Fibroblast of lung (primary cell): Measurements from ENCODE around the gene BCAS3. TPM values are rescaled to one million over a fixed set of nuclear protein-coding genes. Genes with fewer than 3 reads are reported as not detected.

ENCODE experiments used
- DNase-seq, 2 donors: peaks; one replicate each; pipeline versions ENCODE4 v3.0.0 to v3.0.0-alpha.2; 2010; ENCODE audit warnings: low read depth in 2 of 2
- H2AFZ ChIP-seq: 2 replicates; pipeline ENCODE4 v1.5.1; 2012; ENCODE audit warnings: low read length, control low read depth, inconsistent platforms
- H3K27ac ChIP-seq: 2 replicates; pipeline ENCODE4 v1.5.1; 2011; ENCODE audit warnings: low read length, control low read depth; ENCODE audit not compliant: insufficient read depth
- H3K27me3 ChIP-seq: 2 replicates; pipeline ENCODE4 v1.5.1; 2011; ENCODE audit warnings: mild to moderate bottlenecking, low read length; ENCODE audit not compliant: control insufficient read depth, insufficient read depth
- H3K36me3 ChIP-seq: 2 replicates; pipeline ENCODE4 v1.5.1; 2011; ENCODE audit warnings: low read length; ENCODE audit not compliant: control insufficient read depth, insufficient read depth
- H3K4me1 ChIP-seq: 2 replicates; pipeline ENCODE4 v1.5.1; 2011; ENCODE audit warnings: low read length; ENCODE audit not compliant: control insufficient read depth, insufficient read depth; ENCODE audit errors: extremely low read depth
- H3K4me2 ChIP-seq: 2 replicates; pipeline ENCODE4 v1.5.1; 2011; ENCODE audit warnings: low read length, control low read depth; ENCODE audit not compliant: insufficient read depth; ENCODE audit errors: extremely low read depth
- H3K4me3 ChIP-seq, 4 experiments: fragments of 200-600 bp in 1 of 4; sonication (generic) in 1 of 4; replicated peaks in 1 of 4; 2 replicates each; pipeline ENCODE4 v1.5.1; 2011 to 2016; ENCODE audit warnings: low read length in 4 of 4, low read depth in 3 of 4, mild to moderate bottlenecking in 3 of 4, control low read depth in 2 of 4, inconsistent platforms in 1 of 4, mixed read lengths in 1 of 4; ENCODE audit not compliant: insufficient read depth in 1 of 4; ENCODE audit errors: control extremely low read depth in 1 of 4
- H3K79me2 ChIP-seq: 2 replicates; pipeline ENCODE4 v1.5.1; 2012; ENCODE audit warnings: mild to moderate bottlenecking, low read length, inconsistent platforms; ENCODE audit not compliant: control insufficient read depth, insufficient read depth
- H3K9ac ChIP-seq: 2 replicates; pipeline ENCODE4 v1.5.1; 2011; ENCODE audit warnings: mild to moderate bottlenecking, low read length, control low read depth; ENCODE audit not compliant: insufficient read depth
- H3K9me3 ChIP-seq: 2 replicates; pipeline ENCODE4 v1.5.1; 2012; ENCODE audit warnings: low read depth, low read length; ENCODE audit not compliant: control insufficient read depth, insufficient read depth
- H4K20me1 ChIP-seq: 2 replicates; pipeline ENCODE4 v1.5.1; 2011; ENCODE audit warnings: low read length; ENCODE audit not compliant: control insufficient read depth, insufficient read depth; ENCODE audit errors: extremely low read depth
- CTCF ChIP-seq, 2 donors: IDR thresholded peaks in 1 of 2; conservative IDR thresholded peaks in 1 of 2; 1 replicate in 1 of 2; 2 replicates in 1 of 2; pipeline ENCODE4 v1.5.1; 2011 to 2012; ENCODE audit warnings: low read length in 2 of 2, control low read depth in 1 of 2, inconsistent platforms in 1 of 2, low read depth in 1 of 2, mild to moderate bottlenecking in 1 of 2
- EZH2 ChIP-seq: IDR thresholded peaks from 2 replicates; pipeline ENCODE4 v1.5.1; 2012; ENCODE audit warnings: low read length, control low read depth, mild to moderate bottlenecking; ENCODE audit errors: missing control alignments
- polyA plus RNA-seq, 2 donors: library from polyadenylated mRNA; depleted of rRNA in 1 of 2; stranded (reverse) in 1 of 2; unstranded in 1 of 2; fragments of >200 nt; gene quantifications; 2 replicates each; pipeline ENCODE4 v1.2.1, GENCODE V29; 2011 to 2012; ENCODE audit warnings: missing spikeins in 1 of 2
- total RNA-seq: library from RNA; depleted of rRNA; stranded (reverse); fragments of >200 nt; gene quantifications from 2 replicates; pipeline ENCODE4 v1.2.1, GENCODE V29; 2014

The BCAS3 gene
- total and polyA plus RNA-seq, 2 donors (not counting 1 experiment from before 2014, with no cell fraction given) = 9.9 to 43.6 TPM

GRCh38 chr17:60676758-60677307, 818 bp upstream of the BCAS3 start:
- Histone ChIP-seq H3K4me3 (peak overlapping the region; percentile 71 to 84 (median 80)), H3K9ac (peak overlapping the region; percentile 37), H3K27me3 (no peaks in the 10 kb centered on the region), H3K9me3 (no peaks in the 10 kb centered on the region), H3K79me2 (no peaks in the 10 kb centered on the region), H2AFZ (peak overlapping the region; percentile 84), H3K36me3 (no peaks in the 10 kb centered on the region), H3K4me2 (peak overlapping the region; percentile 91), H3K27ac (peak overlapping the region; percentile 26), H4K20me1 (no peaks in the 10 kb centered on the region), H3K4me1 (no peaks in the 10 kb centered on the region)
- DNase-seq = no peak
- TF ChIP-seq EZH2 (no peak), CTCF (conservative IDR thresholded peaks at IDR 0.05 in 1 of 2, IDR thresholded peaks at IDR 0.05 in 1 of 2; ENCODE audit: low read depth in 1 of 2, low read length in 2 of 2) (no peak)

GRCh38 chr17:60678118-60678444, 430 bp downstream of the BCAS3 start:
- Histone ChIP-seq H3K36me3 (no peaks in the 10 kb centered on the region), H4K20me1 (no peaks in the 10 kb centered on the region), H3K4me2 (peak overlapping the region; percentile 86), H2AFZ (peak overlapping the region; percentile 90), H3K9ac (peak overlapping the region; percentile 68), H3K27me3 (no peaks in the 10 kb centered on the region), H3K4me1 (no peaks in the 10 kb centered on the region), H3K27ac (peak overlapping the region; percentile 46), H3K79me2 (no peaks in the 10 kb centered on the region), H3K4me3 (peak overlapping the region; percentile 71 to 84 (median 80)), H3K9me3 (no peaks in the 10 kb centered on the region)
- no peak for DNase-seq
- TF ChIP-seq EZH2 (no peak), CTCF (conservative IDR thresholded peaks at IDR 0.05 in 1 of 2, IDR thresholded peaks at IDR 0.05 in 1 of 2; ENCODE audit: low read depth in 1 of 2, low read length in 2 of 2) (no peak)

- Histone ChIP-seq H3K4me2 (no peak overlapping the region), H3K79me2 (no peaks in the 10 kb centered on the region), H3K27me3 (no peaks in the 10 kb centered on the region), H3K36me3 (no peaks in the 10 kb centered on the region), H3K9me3 (no peaks in the 10 kb centered on the region), H3K9ac (no peak overlapping the region), H2AFZ (no peak overlapping the region), H3K4me3 (no peak overlapping the region), H3K27ac (no peak overlapping the region), H3K4me1 (no peaks in the 10 kb centered on the region), H4K20me1 (no peaks in the 10 kb centered on the region)
- no peak for DNase-seq
- no peak for TF ChIP-seq EZH2
- TF ChIP-seq CTCF (conservative IDR thresholded peaks at IDR 0.05 in 1 of 2, IDR thresholded peaks at IDR 0.05 in 1 of 2; ENCODE audit: low read depth in 1 of 2, low read length in 2 of 2) = no peak
Measured at GRCh38 chr17:60679287-60679686, 1.6 kb downstream of the BCAS3 start.
